K562 (cell line): ENCODE measurements around the gene RPAP2. TPM values are rescaled to one million over a fixed set of nuclear protein-coding genes. Genes with fewer than 3 reads are reported as not detected.
A peak's percentile ranks its signal among the peaks of the same experiment; 100 is the strongest.
"Not testable (repeated sequence)": the region's sequence is repeated elsewhere in the genome, so short reads cannot be mapped to it uniquely, and the experiment has no call there.

Experiments
- ATAC-seq: fragments of 200-7000 bp; cut with Tn5 transposase; 3 replicates; pipeline ENCODE4 v1.9.1; 2020; ENCODE audit warnings: moderate library complexity
- BruUV-seq: library from RNA; stranded (reverse); fragments of 400-500 nt; replicated peaks from 2 replicates; lab custom pipeline; 2021; lab: Mats Ljungman, UMichigan
- CTCF ChIA-PET: fragments of 300-600 bp; formaldehyde crosslinking; extraction: SDS; loops from one replicate; lab custom pipeline; 2021; ENCODE audit warnings: low intra/inter-chr PET ratio; lab: Yijun Ruan, JAX
- POLR2A ChIA-PET: fragments of 300-600, 350-650 bp; sonication (Branson Sonifier 250); formaldehyde crosslinking; extraction: SDS; loops from one replicate; lab custom pipeline; 2021; ENCODE audit warnings: antibody characterized with exemption, inconsistent platforms; lab: Yijun Ruan, JAX
- DNase-seq, 4 experiments: peaks; one replicate each; pipeline versions ENCODE4 v3.0.0 to v3.0.0-alpha.2; 2011 to 2018; ENCODE audit warnings: low spot score in 3 of 4, mixed read lengths in 3 of 4; ENCODE audit errors: extremely low read depth in 1 of 4
- FAIRE-seq: peaks from 2 replicates; lab custom pipeline; 2011; peaks lifted over from hg19 to GRCh38; lab: Jason Lieb, UNC
- H2AFZ ChIP-seq: 2 replicates; pipeline ENCODE4 v1.6.0; 2011; ENCODE audit warnings: low read depth, low read length, control low read depth, inconsistent platforms
- H3K27ac ChIP-seq: fragments of 200-600 bp; 3 replicates; pipeline ENCODE4 v1.8.0; 2011; ENCODE audit warnings: low read depth, mild to moderate bottlenecking, control low read depth, inconsistent platforms, low read length, moderate library complexity, mixed read lengths; ENCODE audit errors: extremely low read depth
- H3K27me3 ChIP-seq, 2 experiments: fragments of 300-600 bp in 1 of 2; 2 replicates in 1 of 2; 3 replicates in 1 of 2; pipeline versions ENCODE4 v1.6.0 to v1.8.0; 2011; ENCODE audit warnings: inconsistent platforms in 2 of 2, low read length in 2 of 2, mild to moderate bottlenecking in 1 of 2, mixed read lengths in 1 of 2, moderate library complexity in 1 of 2; ENCODE audit not compliant: control insufficient read depth in 2 of 2, insufficient read depth in 2 of 2
- H3K36me3 ChIP-seq: fragments of 300-600 bp; 3 replicates; pipeline ENCODE4 v1.8.0; 2011; ENCODE audit warnings: mild to moderate bottlenecking, low read length, inconsistent platforms; ENCODE audit not compliant: control insufficient read depth, insufficient read depth
- H3K4me1 ChIP-seq, 2 experiments: fragments of 200-600 bp in 1 of 2; replicated peaks in 1 of 2; 2 replicates in 1 of 2; 3 replicates in 1 of 2; pipeline versions ENCODE4 v1.5.1 to v1.8.0; 2011; ENCODE audit warnings: inconsistent platforms in 2 of 2, low read length in 2 of 2, mild to moderate bottlenecking in 1 of 2, mixed read lengths in 1 of 2, moderate library complexity in 1 of 2; ENCODE audit not compliant: control insufficient read depth in 2 of 2, insufficient read depth in 2 of 2
- H3K4me2 ChIP-seq: 2 replicates; pipeline ENCODE4 v1.6.1; 2011; ENCODE audit warnings: low read length, control low read depth, inconsistent platforms, mixed read lengths; ENCODE audit not compliant: insufficient read depth
- H3K4me3 ChIP-seq: fragments of 200-600 bp; sonication (generic), shearing (Covaris generic); 2 replicates; pipeline ENCODE4 v1.5.1; 2016; ENCODE audit warnings: control low read depth, inconsistent platforms
- H3K79me2 ChIP-seq: fragments of 200-600 bp; 3 replicates; pipeline ENCODE4 v1.8.0; 2011; ENCODE audit warnings: low read length, inconsistent platforms; ENCODE audit not compliant: control insufficient read depth, insufficient read depth
- H3K9ac ChIP-seq, 2 experiments: 2 replicates each; pipeline versions ENCODE4 v1.6.0 to v1.6.1; 2011; ENCODE audit warnings: low read depth in 2 of 2, low read length in 2 of 2, control low read depth in 1 of 2, inconsistent platforms in 1 of 2, mild to moderate bottlenecking in 1 of 2, mixed read lengths in 1 of 2; ENCODE audit not compliant: insufficient read depth in 1 of 2
- H3K9me1 ChIP-seq: one replicate; pipeline ENCODE4 v1.6.0; 2011; ENCODE audit warnings: inconsistent platforms, mild to moderate bottlenecking, low read length, moderate library complexity; ENCODE audit not compliant: control insufficient read depth, insufficient read depth
- H3K9me3 ChIP-seq: replicated peaks from 2 replicates; pipeline ENCODE4 v1.5.1; 2011; ENCODE audit warnings: low read depth, low read length, inconsistent platforms; ENCODE audit not compliant: control insufficient read depth, insufficient read depth
- H4K20me1 ChIP-seq: replicated peaks from 2 replicates; pipeline ENCODE4 v1.6.1; 2011; ENCODE audit warnings: low read length, inconsistent platforms, mixed read lengths; ENCODE audit not compliant: control insufficient read depth, insufficient read depth
- ZNF146 ChIP-seq: IDR thresholded peaks from one replicate; pipeline ENCODE4 v1.6.1; 2018; ENCODE audit warnings: missing compliant biosample characterization; ENCODE audit not compliant: unreplicated experiment
- WGBS: fragments of 100-300 bp; shearing (Covaris generic); methylation state at CpG from one replicate; pipeline ENCODE4 v1.1.6; 2016; ENCODE audit warnings: low coverage, mixed read lengths; ENCODE audit not compliant: insufficient coverage; ENCODE audit errors: missing lambda C conversion rate; 5-methylcytosine and 5-hydroxymethylcytosine counted together
- in situ Hi-C: fragments of 300-500 bp; cut with MboI; formaldehyde crosslinking; loops from 4 replicates; pipeline ENCODE4 v1.15.0; 2018; ENCODE audit warnings: inconsistent platforms, mixed read lengths
- intact Hi-C: fragments of 100-400 bp; cut with micrococcal nuclease; formaldehyde crosslinking; loops from 2 replicates; pipeline ENCODE4 v1.14.2; 2022
- polyA plus RNA-seq, 8 experiments: library from polyadenylated mRNA; depleted of rRNA in 4 of 8; stranded (reverse) in 5 of 8; unstranded in 3 of 8; fragments of >200 nt; fragmentation: Nextera tagmentation in 2 of 8; fragmentation: Illumina TruSeq in 1 of 8; extraction: Ambion mirVana in 2 of 8; extraction: Trizol in 1 of 8; gene quantifications; 2 replicates each; pipeline versions ENCODE4 v1.2.1 to v1.2.3, GENCODE V29; 2011 to 2014; ENCODE audit warnings: inconsistent platforms in 1 of 8, missing spikeins in 1 of 8
- total RNA-seq, 7 experiments: library from RNA; depleted of rRNA in 6 of 7; stranded (reverse); fragments of >200 nt in 6 of 7; fragmentation: Illumina TruSeq in 2 of 7; extraction: Trizol in 2 of 7; gene quantifications; 2 replicates each; pipeline versions ENCODE4 v1.2.1 to v1.2.3, GENCODE V29; 2011 to 2021; ENCODE audit warnings: low replicate concordance in 1 of 7
- TF ChIP-seq, protein P1 (sequence below): fragments of 450-650 bp; IDR thresholded peaks from 2 replicates; pipeline ENCODE4 v1.6.1; 2016; ENCODE audit warnings: mild to moderate bottlenecking, moderate library complexity

The RPAP2 gene
- total and polyA plus RNA-seq, 9 of the 15 experiments (the other 6 are each of a cell fraction or from before 2014, with no cell fraction given), result 6.2 to 41.7 (median 28.7) TPM

DNA sequence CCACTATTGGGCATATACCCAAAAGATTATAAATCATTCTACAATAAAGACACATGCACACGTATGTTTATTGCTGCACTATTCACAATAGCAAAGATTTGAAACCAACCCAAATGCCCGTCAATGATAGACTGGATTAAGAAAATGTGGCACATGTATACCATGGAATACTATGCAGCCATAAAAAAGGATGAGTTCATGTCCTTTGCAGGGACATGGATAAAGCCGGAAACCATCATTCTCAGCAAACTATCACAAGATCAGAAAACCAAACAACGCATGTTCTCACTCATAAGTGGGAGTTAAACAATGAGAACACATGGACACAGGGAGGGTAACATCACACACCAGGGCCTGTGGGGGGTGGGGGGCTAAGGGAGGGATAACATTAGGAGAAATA is 95.1 kb downstream of the RPAP2 start:
- H2AFZ ChIP-seq, DNase-seq, POLR2A ChIA-PET, H3K36me3 ChIP-seq, H3K4me1 ChIP-seq, H3K9me1 ChIP-seq, H3K27me3 ChIP-seq, H3K27ac ChIP-seq, H3K9me3 ChIP-seq, H4K20me1 ChIP-seq, intact Hi-C loops, BruUV-seq, FAIRE-seq, ATAC-seq, H3K79me2 ChIP-seq, H3K9ac ChIP-seq, in situ Hi-C loops, H3K4me2 ChIP-seq, H3K4me3 ChIP-seq, CTCF ChIA-PET: not testable (repeated sequence)
- TF ChIP-seq ZNF146 (CRISPR knock-in tag), result peak; percentile 60
- TF ChIP-seq, protein P1, sequence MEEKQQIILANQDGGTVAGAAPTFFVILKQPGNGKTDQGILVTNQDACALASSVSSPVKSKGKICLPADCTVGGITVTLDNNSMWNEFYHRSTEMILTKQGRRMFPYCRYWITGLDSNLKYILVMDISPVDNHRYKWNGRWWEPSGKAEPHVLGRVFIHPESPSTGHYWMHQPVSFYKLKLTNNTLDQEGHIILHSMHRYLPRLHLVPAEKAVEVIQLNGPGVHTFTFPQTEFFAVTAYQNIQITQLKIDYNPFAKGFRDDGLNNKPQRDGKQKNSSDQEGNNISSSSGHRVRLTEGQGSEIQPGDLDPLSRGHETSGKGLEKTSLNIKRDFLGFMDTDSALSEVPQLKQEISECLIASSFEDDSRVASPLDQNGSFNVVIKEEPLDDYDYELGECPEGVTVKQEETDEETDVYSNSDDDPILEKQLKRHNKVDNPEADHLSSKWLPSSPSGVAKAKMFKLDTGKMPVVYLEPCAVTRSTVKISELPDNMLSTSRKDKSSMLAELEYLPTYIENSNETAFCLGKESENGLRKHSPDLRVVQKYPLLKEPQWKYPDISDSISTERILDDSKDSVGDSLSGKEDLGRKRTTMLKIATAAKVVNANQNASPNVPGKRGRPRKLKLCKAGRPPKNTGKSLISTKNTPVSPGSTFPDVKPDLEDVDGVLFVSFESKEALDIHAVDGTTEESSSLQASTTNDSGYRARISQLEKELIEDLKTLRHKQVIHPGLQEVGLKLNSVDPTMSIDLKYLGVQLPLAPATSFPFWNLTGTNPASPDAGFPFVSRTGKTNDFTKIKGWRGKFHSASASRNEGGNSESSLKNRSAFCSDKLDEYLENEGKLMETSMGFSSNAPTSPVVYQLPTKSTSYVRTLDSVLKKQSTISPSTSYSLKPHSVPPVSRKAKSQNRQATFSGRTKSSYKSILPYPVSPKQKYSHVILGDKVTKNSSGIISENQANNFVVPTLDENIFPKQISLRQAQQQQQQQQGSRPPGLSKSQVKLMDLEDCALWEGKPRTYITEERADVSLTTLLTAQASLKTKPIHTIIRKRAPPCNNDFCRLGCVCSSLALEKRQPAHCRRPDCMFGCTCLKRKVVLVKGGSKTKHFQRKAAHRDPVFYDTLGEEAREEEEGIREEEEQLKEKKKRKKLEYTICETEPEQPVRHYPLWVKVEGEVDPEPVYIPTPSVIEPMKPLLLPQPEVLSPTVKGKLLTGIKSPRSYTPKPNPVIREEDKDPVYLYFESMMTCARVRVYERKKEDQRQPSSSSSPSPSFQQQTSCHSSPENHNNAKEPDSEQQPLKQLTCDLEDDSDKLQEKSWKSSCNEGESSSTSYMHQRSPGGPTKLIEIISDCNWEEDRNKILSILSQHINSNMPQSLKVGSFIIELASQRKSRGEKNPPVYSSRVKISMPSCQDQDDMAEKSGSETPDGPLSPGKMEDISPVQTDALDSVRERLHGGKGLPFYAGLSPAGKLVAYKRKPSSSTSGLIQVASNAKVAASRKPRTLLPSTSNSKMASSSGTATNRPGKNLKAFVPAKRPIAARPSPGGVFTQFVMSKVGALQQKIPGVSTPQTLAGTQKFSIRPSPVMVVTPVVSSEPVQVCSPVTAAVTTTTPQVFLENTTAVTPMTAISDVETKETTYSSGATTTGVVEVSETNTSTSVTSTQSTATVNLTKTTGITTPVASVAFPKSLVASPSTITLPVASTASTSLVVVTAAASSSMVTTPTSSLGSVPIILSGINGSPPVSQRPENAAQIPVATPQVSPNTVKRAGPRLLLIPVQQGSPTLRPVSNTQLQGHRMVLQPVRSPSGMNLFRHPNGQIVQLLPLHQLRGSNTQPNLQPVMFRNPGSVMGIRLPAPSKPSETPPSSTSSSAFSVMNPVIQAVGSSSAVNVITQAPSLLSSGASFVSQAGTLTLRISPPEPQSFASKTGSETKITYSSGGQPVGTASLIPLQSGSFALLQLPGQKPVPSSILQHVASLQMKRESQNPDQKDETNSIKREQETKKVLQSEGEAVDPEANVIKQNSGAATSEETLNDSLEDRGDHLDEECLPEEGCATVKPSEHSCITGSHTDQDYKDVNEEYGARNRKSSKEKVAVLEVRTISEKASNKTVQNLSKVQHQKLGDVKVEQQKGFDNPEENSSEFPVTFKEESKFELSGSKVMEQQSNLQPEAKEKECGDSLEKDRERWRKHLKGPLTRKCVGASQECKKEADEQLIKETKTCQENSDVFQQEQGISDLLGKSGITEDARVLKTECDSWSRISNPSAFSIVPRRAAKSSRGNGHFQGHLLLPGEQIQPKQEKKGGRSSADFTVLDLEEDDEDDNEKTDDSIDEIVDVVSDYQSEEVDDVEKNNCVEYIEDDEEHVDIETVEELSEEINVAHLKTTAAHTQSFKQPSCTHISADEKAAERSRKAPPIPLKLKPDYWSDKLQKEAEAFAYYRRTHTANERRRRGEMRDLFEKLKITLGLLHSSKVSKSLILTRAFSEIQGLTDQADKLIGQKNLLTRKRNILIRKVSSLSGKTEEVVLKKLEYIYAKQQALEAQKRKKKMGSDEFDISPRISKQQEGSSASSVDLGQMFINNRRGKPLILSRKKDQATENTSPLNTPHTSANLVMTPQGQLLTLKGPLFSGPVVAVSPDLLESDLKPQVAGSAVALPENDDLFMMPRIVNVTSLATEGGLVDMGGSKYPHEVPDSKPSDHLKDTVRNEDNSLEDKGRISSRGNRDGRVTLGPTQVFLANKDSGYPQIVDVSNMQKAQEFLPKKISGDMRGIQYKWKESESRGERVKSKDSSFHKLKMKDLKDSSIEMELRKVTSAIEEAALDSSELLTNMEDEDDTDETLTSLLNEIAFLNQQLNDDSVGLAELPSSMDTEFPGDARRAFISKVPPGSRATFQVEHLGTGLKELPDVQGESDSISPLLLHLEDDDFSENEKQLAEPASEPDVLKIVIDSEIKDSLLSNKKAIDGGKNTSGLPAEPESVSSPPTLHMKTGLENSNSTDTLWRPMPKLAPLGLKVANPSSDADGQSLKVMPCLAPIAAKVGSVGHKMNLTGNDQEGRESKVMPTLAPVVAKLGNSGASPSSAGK, result 0 out of 2 replicates have a peak, but pooled peaks have one; percentile 18
- WGBS, result 91% methylated on average over 4 of the region's 4 CpGs
